ENCODE measurements around the gene C12orf42.

The C12orf42 gene

DNA sequence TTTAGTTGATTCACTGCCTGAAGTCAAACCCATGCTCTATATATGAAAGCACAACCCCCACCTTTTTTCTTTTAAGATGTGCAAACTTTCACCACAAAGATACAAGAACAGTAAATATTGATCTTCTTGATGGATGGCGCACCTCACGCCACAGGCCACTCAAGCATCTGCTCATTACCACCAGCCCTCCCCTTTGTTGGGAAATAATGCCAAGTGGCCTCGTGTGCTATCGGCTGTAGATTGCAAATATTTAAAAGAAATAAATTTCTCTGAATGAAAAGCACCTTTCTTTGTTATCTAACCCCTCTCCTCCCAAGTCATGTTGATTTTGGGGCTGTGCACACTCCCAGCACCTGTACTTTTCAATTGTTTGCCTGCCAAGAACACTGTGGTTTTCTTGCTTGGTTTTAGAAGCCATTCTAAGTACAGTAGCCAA, 122.7 kb downstream of the C12orf42 start:
- Histone ChIP-seq H3K79me2 (no peaks in the 10 kb centered on the region), H3K27ac (no peak overlapping the region), H3K27me3 (ENCODE audit: control insufficient read depth, insufficient read depth, low read length) (no peaks in the 10 kb centered on the region), H3K4me3 (ENCODE audit: low read depth, low read length) (no peak overlapping the region), H3K4me1 (no peaks in the 10 kb centered on the region), H3K9ac (no peak overlapping the region), H2AFZ (no peak overlapping the region), H3K4me2 (ENCODE audit: low read length) (no peak overlapping the region), H3K36me3 (ENCODE audit: control insufficient read depth, insufficient read depth, low read length) (no peaks in the 10 kb centered on the region), H3K9me3 (ENCODE audit: control insufficient read depth, low read length) (no peaks in the 10 kb centered on the region)
- TF ChIP-seq, protein P1, sequence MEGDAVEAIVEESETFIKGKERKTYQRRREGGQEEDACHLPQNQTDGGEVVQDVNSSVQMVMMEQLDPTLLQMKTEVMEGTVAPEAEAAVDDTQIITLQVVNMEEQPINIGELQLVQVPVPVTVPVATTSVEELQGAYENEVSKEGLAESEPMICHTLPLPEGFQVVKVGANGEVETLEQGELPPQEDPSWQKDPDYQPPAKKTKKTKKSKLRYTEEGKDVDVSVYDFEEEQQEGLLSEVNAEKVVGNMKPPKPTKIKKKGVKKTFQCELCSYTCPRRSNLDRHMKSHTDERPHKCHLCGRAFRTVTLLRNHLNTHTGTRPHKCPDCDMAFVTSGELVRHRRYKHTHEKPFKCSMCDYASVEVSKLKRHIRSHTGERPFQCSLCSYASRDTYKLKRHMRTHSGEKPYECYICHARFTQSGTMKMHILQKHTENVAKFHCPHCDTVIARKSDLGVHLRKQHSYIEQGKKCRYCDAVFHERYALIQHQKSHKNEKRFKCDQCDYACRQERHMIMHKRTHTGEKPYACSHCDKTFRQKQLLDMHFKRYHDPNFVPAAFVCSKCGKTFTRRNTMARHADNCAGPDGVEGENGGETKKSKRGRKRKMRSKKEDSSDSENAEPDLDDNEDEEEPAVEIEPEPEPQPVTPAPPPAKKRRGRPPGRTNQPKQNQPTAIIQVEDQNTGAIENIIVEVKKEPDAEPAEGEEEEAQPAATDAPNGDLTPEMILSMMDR (IDR thresholded peaks at IDR 0.05): no peak

- H2AFZ ChIP-seq: no peak overlapping the region
- H3K4me3 ChIP-seq (ENCODE audit: low read depth, low read length): no peak overlapping the region
- H3K27me3 ChIP-seq (ENCODE audit: control insufficient read depth, insufficient read depth, low read length): no peaks in the 10 kb centered on the region
- no peaks in the 10 kb centered on the region for H3K9me3 ChIP-seq (ENCODE audit: control insufficient read depth, low read length)
- H3K4me1 ChIP-seq: no peaks in the 10 kb centered on the region
- H3K36me3 ChIP-seq (ENCODE audit: control insufficient read depth, insufficient read depth, low read length): no peaks in the 10 kb centered on the region
- no peaks in the 10 kb centered on the region for H3K79me2 ChIP-seq
- no peak overlapping the region for H3K4me2 ChIP-seq (ENCODE audit: low read length)
- no peak overlapping the region for H3K9ac ChIP-seq
- no peak overlapping the region for H3K27ac ChIP-seq
- TF ChIP-seq, protein P1 (IDR thresholded peaks at IDR 0.05): no peak
Observed at GRCh38 chr12:103369929-103370328, 125.8 kb downstream of the C12orf42 start.

DNA sequence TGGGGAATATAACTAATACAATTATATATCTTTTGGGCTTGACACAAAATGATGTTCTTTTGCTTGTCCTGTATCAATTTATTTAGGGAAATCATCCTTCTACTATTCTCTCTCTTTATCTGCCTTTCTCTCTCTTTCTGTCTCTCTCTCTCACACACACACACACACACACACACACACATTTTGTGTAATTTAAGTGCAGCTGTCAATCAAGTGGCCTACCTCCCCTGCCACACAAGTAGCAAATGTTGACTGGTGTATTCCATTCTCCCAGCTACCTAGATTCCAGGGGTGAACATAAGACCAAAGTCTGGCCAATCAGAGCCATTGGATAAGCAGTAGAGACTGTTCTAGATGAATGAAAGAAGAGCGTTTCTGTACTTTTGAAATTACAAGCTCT, 127.6 kb downstream of the C12orf42 start:
- H3K4me2 ChIP-seq (ENCODE audit: low read length): no peak overlapping the region
- no peaks in the 10 kb centered on the region for H3K27me3 ChIP-seq (ENCODE audit: control insufficient read depth, insufficient read depth, low read length)
- H3K4me1 ChIP-seq: no peaks in the 10 kb centered on the region
- H2AFZ ChIP-seq: no peak overlapping the region
- no peaks in the 10 kb centered on the region for H3K36me3 ChIP-seq (ENCODE audit: control insufficient read depth, insufficient read depth, low read length)
- peaks cover 2% of the 10 kb centered on the region for H3K9me3 ChIP-seq (ENCODE audit: control insufficient read depth, low read length)
- no peak overlapping the region for H3K9ac ChIP-seq
- no peaks in the 10 kb centered on the region for H3K79me2 ChIP-seq
- no peak overlapping the region for H3K4me3 ChIP-seq (ENCODE audit: low read depth, low read length)
- TF ChIP-seq, protein P1 (IDR thresholded peaks at IDR 0.05): no peak
- H3K27ac ChIP-seq: no peak overlapping the region

DNA sequence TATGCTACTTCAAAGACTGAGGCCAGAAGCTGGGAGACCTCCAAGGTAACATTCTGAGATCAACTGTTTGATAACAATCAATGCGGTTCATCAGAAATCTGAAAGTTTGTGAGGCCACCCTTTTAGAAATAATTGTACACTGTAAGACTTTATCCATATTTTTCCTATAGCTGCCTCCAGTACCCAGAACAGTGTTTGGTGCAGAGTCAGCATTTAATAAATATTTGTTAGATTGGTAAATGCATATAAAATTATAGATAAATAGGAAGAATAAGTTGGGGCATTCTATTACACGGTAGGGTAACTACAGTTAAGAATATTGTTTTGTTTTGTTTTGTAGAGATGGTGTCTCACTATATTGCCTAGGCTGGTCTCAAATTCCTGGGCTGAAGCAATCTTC, 141.4 kb downstream of the C12orf42 start:
- Histone ChIP-seq H3K27ac (no peak overlapping the region), H3K27me3 (ENCODE audit: control insufficient read depth, insufficient read depth, low read length) (no peaks in the 10 kb centered on the region), H3K9ac (no peak overlapping the region), H2AFZ (no peak overlapping the region), H3K4me3 (ENCODE audit: low read depth, low read length) (no peak overlapping the region), H3K4me1 (no peaks in the 10 kb centered on the region), H3K4me2 (ENCODE audit: low read length) (no peak overlapping the region), H3K9me3 (ENCODE audit: control insufficient read depth, low read length) (no peaks in the 10 kb centered on the region), H3K36me3 (ENCODE audit: control insufficient read depth, insufficient read depth, low read length) (no peaks in the 10 kb centered on the region), H3K79me2 (no peaks in the 10 kb centered on the region)
- TF ChIP-seq, protein P1 (IDR thresholded peaks at IDR 0.05): no peak

GRCh38 chr12:103353913-103354312, 141.9 kb downstream of the C12orf42 start:
- H3K4me2 ChIP-seq (ENCODE audit: low read length): no peak overlapping the region
- H3K79me2 ChIP-seq: no peaks in the 10 kb centered on the region
- no peak overlapping the region for H3K27ac ChIP-seq
- no peak overlapping the region for H3K4me3 ChIP-seq (ENCODE audit: low read depth, low read length)
- TF ChIP-seq, protein P1 (IDR thresholded peaks at IDR 0.05): no peak
- H3K36me3 ChIP-seq (ENCODE audit: control insufficient read depth, insufficient read depth, low read length): no peaks in the 10 kb centered on the region
- H3K4me1 ChIP-seq: no peaks in the 10 kb centered on the region
- H2AFZ ChIP-seq: no peak overlapping the region
- H3K27me3 ChIP-seq (ENCODE audit: control insufficient read depth, insufficient read depth, low read length): no peaks in the 10 kb centered on the region
- no peak overlapping the region for H3K9ac ChIP-seq
- H3K9me3 ChIP-seq (ENCODE audit: control insufficient read depth, low read length): no peaks in the 10 kb centered on the region

Data from parathyroid adenoma (tissue), 2 donors.